Stimulated activated CD8-positive, alpha-beta memory T cell treated with anti-CD3 and anti-CD28 coated beads, Interleukin-2, amount 100 ng/mL, for 1 hour (primary cell): ENCODE data around the gene SINHCAF.

Source experiments
- DNase-seq, 2 donors: peaks; one replicate each; pipeline ENCODE4 v3.0.0-alpha.2; 2020; ENCODE audit warnings: low read depth in 2 of 2

Gene SINHCAF

DNA sequence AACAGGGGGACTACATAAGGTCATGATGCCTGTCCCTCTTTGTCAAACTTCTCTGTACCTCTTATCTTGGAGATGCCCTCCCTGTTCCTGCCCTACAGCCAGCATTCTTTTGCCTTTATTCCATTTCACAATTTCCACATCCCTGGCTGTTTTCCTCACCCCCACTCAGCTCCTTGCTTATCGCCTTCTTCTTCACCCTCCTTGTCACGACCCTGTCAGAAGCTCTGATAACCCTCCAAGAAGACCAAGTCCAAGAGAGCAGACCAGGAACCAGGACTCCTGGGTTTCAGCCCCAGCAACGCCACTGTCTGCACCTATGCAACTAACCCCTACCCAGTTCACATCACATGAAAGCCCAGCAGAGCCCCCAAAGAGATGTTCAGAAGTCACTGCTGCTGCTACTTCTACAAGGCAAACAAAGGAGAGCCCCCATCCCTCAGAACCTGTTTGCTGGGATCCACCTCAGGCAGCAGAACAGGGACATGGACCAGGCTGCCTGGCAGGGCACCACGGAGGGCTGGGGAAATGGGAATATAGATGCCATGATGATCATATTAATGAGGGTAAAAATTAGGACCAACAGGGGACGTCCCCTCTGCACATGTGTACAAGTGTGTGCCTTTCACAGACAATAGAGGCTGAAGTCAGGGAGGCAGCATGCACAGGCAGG, 92.8 kb downstream of the SINHCAF start:
- DNase-seq, result no peak

DNA sequence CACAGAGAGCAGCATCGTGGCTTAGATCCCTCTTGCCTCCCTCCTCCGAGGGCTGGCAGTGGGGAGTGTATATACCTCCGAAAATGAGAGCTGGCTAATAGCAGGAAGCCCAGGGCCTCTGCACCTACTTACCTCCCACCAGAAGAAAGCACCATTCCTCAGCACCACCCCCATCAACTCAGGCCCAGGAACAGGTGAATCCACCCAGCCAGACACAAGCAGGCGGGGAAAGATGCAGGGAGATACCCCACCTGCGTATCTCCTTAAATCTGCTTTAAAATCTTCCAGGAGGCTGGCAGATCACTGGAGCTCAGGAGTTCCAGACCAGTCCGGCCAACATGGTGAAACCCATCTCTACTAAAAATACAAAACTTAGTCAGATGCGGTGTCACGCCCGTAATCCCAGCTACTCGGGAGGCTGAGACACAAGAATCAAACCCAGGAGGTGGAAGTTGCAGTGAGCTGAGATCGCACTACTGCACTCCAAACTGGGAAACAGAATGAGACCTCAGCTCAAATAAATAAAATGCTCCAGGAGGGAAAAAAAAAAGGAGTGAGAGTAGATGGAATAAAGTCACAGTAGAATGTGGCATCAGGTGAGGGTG, 93.5 kb downstream of the SINHCAF start:
- no peak for DNase-seq

DNA sequence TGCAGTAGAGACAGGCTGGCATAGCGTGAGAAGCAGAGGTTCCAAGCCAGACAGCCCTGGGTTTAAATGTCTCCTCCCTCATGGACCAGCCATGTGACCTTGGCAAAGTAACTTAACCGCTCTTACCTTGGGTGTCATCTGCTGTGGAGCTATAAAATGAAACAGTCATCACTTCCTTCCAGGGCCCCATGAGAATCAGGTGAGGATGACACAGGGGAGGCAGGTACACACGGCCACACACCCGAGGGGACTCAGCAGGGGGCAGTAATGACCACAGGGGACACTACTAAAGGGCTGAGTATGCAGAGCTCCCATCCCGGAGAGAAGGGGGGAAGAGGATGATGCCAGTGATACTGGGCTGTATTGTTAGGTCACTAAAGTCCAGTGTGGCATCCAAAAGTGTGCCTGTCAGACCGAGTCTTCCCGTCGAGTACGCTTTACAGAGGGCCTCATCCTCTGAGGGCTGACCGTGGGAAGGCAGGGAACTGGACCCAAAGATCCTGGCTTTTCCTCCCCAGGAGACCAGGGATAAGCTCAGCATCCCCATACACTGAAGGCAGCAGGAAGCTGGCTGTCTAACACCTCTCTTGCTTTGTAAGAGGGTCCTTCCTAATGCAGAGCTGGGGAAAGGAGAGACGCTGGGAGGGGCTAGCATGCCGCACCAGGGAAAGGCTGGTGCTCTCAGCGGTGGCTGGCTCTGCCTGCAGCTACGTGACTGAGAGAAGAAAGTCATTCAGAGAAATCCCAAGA, 94.2 kb downstream of the SINHCAF start:
- no peak for DNase-seq
